ENCODE results near the gene CD82. TPM values are rescaled to one million over a fixed set of nuclear protein-coding genes. Genes with fewer than 3 reads are reported as not detected.
"Not testable (repeated sequence)": the region's sequence is repeated elsewhere in the genome, so short reads cannot be mapped to it uniquely, and the experiment has no call there.

The CD82 gene
- total RNA-seq, 1 donor from 2014 or later, result 58.0 TPM

GRCh38 chr11:44555031-44555800 is 10.2 kb upstream of the CD82 start:
- intact Hi-C loops (cut with micrococcal nuclease), result loop anchor here (10.0 kb wide), 1 partner anchor 360 kb away; no protein-coding TSS in a partner anchor
- no peak for ATAC-seq
- DNase-seq, result no peak

DNA sequence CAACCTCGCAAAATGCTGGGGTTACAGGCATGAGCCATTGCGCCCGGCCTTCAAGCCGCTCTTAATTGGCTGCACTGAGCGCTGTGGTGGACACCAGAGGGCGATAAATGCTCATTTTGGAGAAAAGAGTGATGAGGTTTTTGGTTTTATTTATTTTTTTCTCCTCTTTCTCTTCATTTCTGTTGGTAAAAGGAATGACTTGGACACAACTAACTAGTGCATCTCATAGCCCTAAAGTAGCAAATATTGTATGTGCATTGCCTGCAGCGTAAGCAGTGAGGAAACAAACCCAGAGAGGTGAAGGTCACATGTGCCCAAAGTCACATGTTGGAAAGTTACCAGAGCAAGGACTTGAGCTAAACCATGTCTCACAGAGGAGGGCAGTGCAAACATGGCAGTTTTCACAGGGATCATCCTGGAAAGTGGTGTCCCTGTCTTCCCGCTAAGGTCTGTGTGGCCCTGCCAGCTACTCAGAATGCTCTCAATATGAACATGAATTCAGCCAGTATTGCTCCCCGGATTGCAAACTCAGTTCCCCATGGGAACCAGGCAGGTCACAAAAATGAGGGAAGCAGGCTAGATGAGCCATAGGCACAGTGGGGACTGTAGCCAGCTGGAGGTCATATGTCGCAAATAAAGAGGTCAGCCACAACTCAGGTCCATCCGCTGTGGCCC is 8.6 kb upstream of the CD82 start:
- ATAC-seq (peak; percentile 87), DNase-seq (peak; percentile 78)
- intact Hi-C loops (cut with micrococcal nuclease), result loop anchor here (10.0 kb wide), 1 partner anchor 358 kb away; no protein-coding TSS in a partner anchor

DNA sequence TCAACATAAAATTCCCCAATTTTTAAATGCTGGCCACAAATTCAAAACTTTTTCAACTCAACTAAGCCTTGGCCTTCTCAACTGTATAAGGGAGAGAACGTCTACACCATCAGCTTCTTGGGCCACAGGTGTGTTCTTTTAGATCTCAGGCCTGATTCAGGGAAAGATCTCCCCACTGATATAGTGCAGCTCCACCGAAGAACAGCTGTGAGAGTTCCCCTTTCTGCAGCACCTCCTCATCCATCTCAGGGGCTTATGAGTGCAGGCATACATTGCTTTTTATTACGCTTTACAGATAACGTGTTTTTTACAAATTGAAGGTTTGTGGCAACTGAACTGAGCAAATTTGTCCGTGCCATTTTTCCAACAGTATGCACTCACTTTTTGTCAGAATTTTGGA is 8.0 kb upstream of the CD82 start:
- intact Hi-C loops (cut with micrococcal nuclease), result loop anchor here (10.0 kb wide), 1 partner anchor 357 kb away; no protein-coding TSS in a partner anchor
- ATAC-seq (no peak), DNase-seq (no peak)

DNA sequence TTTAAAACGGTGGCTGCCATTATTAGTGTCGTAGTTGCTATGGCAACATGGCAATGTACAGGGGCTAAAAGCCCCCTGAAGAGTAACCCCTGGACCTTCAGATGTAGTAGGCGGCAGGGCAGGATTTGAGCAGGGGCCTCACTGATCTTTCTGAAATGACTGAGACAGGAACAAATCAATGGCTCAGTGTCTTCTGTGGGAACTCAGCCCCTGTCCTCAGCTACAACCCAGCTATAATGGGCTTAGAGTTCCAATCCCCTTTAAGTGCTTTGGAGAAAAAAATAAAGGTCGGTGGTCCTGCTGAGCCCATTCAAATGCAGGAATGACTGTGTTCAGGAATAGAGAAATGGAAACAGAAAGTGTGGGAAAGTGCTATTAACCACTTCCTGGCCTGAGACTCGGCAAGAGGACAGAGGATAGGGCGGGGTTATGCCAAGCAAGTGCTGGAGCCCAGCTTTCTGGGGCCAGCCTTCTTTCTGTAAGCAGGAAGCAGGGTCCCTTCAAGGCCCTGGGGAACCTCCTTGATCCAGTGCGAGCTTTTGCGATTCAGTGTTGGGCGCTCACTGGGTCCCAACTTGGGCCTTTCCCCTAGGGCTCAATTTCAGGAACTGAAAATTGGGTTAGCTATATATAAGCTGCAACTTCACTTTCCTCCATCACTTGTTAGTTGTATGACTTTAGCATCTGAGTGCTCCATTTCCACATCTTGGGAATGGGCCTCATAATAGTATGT is 6.1 kb upstream of the CD82 start:
- DNase-seq (no peak), ATAC-seq (no peak)
- intact Hi-C loops (cut with micrococcal nuclease), result loop anchor here (10.0 kb wide), 1 partner anchor 355 kb away; no protein-coding TSS in a partner anchor

DNA sequence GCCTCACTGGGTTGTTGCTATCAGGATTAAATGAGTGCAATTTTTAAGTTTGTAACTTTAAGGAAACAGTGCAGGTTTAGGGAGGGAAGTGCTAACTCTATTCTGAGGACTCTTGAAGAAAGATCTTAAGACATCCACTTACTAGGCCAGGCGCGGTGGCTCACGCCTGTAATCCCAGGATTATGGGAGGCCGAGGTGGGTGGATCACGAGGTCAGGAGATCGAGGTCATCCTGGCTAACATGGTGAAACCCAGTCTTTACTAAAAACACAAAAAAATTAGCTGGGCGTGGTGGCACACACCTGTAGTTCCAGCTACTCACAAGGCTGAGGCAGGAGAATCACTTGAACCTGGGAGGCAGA is 5.5 kb upstream of the CD82 start:
- DNase-seq, ATAC-seq: not testable (repeated sequence)
- intact Hi-C loops (cut with micrococcal nuclease), result loop anchor here (2.0 to 10.0 kb wide), 2 partner anchors 55 to 355 kb away; no protein-coding TSS in a partner anchor

- intact Hi-C loops (cut with micrococcal nuclease), result loop anchor here (2.0 kb wide), 1 partner anchor 53 kb away; no protein-coding TSS in a partner anchor
- no peak for ATAC-seq
Observed at GRCh38 chr11:44561275-44561805, 4.1 kb upstream of the CD82 start.

GRCh38 chr11:44561964-44562734 is 3.3 kb upstream of the CD82 start:
- no peak for ATAC-seq
- no peak for DNase-seq
- intact Hi-C loops (cut with micrococcal nuclease), result loop anchor here (2.0 kb wide), 1 partner anchor 53 kb away; no protein-coding TSS in a partner anchor

More at GRCh38 chr11:44561275-44561805, 4.1 kb upstream of the CD82 start:
- no peak for DNase-seq

DNA sequence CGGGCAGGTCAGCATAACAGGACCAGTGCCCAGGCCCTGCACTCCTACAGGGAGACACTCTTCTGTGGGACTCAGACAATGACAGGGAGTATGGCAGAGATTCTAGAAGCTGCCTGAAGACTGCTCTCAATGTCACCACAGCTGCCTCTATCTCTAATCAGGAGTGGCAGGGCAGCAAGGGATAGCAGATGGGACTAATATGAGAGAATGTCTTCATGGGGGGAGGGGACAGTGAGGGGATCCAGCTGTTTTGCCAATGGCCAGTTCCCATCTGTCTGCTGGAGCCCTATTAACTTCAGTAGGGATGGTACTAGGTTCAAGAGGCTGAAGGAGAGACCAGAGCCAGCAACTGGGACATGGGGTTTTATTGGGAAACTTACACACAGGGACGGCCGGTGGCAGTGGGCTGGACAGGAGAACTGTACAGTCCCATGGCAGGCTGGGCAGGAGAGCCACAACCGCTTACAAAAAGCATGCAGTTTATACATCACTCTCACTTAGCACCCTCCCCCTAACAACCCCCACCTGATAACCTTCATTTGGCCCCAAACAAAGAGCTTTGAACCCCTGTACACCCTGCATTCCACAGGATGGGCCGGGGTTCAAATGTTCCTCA is 2.5 kb upstream of the CD82 start:
- ATAC-seq, result no peak
- no peak for DNase-seq
- intact Hi-C loops (cut with micrococcal nuclease), result no loop called here

- intact Hi-C loops (cut with micrococcal nuclease), result no loop called here
- ATAC-seq, result no peak
- no peak for DNase-seq
Observed at GRCh38 chr11:44563711-44564110, 1.8 kb upstream of the CD82 start.

DNA sequence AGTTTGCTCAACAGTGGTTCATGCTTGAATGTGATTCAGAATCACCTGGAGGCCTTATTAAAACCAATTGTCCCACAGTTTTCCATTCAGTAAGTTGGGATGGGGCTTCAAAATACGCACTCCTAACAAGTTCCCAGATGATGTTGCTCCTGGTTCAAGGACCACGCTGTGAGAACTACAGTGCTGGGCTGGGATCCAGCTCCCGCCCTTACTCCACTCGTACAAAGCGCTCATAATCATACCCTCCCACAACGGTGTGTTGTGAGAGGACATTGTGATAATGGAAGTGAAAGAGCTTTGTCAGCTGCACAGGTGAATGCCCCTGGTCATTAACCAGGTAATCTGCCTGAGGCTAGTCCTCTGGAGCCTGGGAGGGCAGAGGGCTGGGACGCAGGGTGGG is 1.3 kb upstream of the CD82 start:
- peak; percentile 51 for DNase-seq

DNA sequence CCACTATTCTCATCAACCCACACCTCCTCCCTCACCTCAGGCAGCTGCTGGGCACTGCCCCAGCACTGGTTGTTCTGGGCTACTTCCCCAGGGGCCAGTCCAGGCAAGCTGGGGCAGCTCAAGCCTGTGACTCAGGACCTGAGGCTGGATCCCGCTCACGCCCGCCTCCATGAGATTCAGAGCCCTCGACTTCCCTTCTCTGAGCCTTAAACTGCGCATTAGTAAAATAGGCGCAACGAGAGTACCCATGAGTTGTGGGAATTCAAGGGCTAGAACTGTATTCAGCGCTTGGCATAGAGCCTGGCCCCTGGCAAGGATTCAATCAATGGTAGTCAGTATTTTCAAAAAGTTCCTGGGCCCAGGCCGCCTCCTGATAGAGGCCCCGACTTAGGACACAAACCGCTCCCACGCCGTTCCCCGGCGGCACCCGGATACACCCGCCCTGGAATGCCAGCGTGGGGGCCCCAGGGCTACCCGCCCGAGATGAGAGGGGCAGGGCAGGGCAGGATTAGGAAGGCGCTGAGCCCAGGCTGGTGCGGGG is 723 bp upstream of the CD82 start:
- ATAC-seq (peak; percentile 71), DNase-seq (peak; percentile 90)
- intact Hi-C loops (cut with micrococcal nuclease), result no loop called here

More for the DNA sequence above, 1.3 kb upstream of the CD82 start:
- ATAC-seq, result no peak
- intact Hi-C loops (cut with micrococcal nuclease), result no loop called here

DNA sequence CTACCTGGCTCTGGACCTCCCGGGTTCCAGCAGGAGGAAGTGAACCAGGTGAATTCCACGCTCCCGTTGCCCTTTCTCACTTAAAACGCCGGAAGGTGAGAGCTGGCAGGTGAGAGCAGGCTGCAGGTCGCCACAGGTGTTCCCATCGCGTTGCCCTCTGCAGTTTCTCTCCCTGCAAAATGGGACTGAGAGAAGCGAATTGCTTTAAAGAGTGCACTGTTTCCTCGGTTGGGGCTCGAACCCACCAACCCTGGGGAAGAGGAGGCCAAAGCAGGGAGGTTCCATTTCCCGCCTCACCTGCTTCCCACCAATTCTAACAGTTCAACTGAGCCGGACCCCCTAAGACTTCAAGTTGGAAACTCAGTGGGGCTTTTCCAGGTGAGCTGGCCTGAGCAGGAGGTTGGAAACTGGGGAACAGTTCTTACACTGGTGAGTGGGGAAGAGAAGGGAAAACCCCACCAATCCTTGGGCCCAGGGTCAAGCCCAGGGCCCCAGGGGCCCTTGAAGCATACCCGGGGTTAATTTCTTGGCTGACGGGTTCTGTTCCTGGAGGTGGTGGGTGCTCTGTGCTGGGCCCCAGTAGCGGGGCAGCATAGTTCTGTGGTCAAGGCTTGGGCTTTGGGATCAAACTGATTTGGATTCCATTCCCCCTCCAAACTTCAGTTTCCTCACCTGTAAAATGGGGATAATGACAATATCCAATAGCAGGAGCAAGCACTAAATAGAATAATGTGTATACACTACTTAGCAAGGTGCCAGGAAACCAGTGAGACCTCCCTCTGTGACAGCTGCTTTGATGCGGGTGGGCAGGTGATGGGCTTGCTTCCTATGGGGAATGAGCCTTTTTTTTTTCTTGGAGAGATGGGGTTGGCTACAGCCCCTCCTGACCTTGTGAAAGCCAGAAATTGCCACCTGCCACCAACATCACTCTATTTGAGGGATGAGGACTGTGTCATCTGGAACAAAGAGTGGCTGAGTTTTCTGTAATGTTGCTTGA is 788 bp downstream of the CD82 start:
- DNase-seq (no peak), ATAC-seq (no peak)
- intact Hi-C loops (cut with micrococcal nuclease), result no loop called here

GRCh38 chr11:44566952-44567875 is 1.8 kb downstream of the CD82 start:
- DNase-seq (no peak), ATAC-seq (no peak)
- intact Hi-C loops (cut with micrococcal nuclease), result no loop called here

- ATAC-seq, result no peak
- DNase-seq, result no peak
- intact Hi-C loops (cut with micrococcal nuclease), result no loop called here
Observed at GRCh38 chr11:44567876-44568256, 2.4 kb downstream of the CD82 start.

DNA sequence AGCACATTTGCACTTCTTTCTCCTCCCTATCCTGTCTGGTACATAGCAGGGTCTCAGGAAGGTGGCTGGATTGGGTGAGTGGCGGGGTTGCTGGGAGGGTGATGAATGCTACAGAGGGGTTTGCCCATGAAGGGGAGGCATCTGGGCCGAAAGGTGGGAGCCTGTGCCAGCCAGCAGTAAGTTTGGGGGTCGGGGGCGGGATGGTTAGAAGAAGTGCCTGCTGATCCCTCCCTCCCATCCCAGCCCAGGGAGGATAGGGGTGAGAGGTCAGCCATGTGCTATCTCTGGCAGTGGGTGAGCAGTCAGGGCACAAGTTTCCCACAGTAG is 2.8 kb downstream of the CD82 start:
- ATAC-seq (no peak), DNase-seq (no peak)
- intact Hi-C loops (cut with micrococcal nuclease), result no loop called here
